Tibial nerve (tissue), 4 donors: ENCODE measurements around the gene CFD.

ENCODE experiments used
- CTCF ChIP-seq, 5 experiments: fragments of 200-600 bp in 3 of 5; fragments of 450-650 bp in 2 of 5; sonication (generic) in 3 of 5; IDR thresholded peaks; one replicate each; pipeline ENCODE4 v1.5.1; 2016 to 2019; ENCODE audit warnings: antibody characterized with exemption in 5 of 5, mild to moderate bottlenecking in 3 of 5, moderate library complexity in 2 of 5
- EP300 ChIP-seq, 2 donors: sonication (generic); formaldehyde crosslinking; IDR thresholded peaks; one replicate each; pipeline ENCODE4 v1.6.1; 2017; ENCODE audit warnings: antibody characterized with exemption in 2 of 2, mild to moderate bottlenecking in 1 of 2
- POLR2A ChIP-seq, 2 donors: fragments of 450-650 bp; IDR thresholded peaks; one replicate each; pipeline ENCODE4 v1.6.1; 2017; ENCODE audit warnings: antibody characterized with exemption in 2 of 2, mild to moderate bottlenecking in 2 of 2, moderate library complexity in 2 of 2

GRCh38 chr19:876089-876488 lies 16.6 kb downstream of the CFD start:
- no peak for TF ChIP-seq CTCF (IDR thresholded peaks at IDR 0.05)
- TF ChIP-seq EP300 (IDR thresholded peaks at IDR 0.05), result no peak
- no peak for TF ChIP-seq POLR2A (IDR thresholded peaks at IDR 0.05)
